ENCODE results near the gene PRKACA.

PRKACA gene

DNA sequence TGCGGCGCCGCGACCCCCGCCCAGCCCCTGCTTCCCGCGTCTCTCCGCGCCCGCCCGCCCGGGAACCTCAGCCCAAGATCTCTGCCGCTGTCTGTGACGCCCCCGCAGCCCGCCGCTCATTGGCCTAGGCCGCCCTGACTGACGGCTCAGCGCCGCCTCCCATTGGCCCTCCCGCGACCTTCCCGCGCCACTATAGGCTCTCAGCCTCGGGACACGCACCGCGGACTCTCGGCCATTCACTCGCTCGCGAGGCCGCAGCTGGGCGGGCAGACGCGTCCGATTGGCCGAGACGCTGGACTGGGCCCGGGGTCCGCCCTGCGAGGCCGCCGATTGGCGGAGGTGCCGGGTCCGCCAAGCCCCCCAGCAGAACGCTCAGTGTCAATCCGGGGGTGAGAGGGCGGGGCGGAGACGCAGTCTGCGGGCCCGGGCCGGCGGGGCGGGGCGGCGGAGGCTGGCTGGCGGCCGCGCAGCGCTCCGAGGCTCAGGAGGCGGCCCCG is at the start of gene PRKACA:
Gene PRKACA (minus strand): TSS at position 95 of the 497 bp plus-strand sequence. CDS start 215 bp downstream, outside the sequence.
- peak; percentile 97 to 98 for DNase-seq (ENCODE audit: low read depth in 2 of 2)

DNA sequence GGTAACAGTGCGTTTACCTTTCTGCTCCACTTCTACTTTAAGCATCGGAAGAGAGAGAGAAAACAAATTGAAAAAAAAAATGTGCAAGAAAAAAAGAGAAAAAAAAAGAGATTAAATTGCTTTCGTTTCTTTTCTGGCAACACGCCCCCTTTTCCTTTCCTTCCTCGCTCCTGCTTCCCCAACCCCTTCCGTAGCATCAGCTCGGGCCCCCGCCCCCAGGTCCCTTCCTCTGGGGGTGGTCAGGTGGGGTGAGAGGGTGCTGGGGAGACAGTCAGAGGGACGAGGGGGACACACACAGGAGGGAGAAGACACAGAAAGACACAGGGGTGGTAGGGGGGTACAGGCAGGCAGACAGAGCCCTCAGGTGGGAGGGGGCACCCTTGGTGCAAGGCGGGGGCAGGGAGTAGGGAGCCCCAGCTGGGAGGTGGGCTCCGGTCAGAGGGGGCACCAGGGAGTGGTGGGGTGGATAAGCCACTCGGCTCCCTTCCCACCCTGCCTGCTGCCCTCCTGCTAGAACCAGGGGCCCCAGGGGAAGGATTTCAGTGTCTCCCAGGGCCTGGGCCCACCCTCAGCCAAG is 49.5 kb upstream of the PRKACA start:
- DNase-seq (ENCODE audit: low read depth in 2 of 2) = no peak

DNA sequence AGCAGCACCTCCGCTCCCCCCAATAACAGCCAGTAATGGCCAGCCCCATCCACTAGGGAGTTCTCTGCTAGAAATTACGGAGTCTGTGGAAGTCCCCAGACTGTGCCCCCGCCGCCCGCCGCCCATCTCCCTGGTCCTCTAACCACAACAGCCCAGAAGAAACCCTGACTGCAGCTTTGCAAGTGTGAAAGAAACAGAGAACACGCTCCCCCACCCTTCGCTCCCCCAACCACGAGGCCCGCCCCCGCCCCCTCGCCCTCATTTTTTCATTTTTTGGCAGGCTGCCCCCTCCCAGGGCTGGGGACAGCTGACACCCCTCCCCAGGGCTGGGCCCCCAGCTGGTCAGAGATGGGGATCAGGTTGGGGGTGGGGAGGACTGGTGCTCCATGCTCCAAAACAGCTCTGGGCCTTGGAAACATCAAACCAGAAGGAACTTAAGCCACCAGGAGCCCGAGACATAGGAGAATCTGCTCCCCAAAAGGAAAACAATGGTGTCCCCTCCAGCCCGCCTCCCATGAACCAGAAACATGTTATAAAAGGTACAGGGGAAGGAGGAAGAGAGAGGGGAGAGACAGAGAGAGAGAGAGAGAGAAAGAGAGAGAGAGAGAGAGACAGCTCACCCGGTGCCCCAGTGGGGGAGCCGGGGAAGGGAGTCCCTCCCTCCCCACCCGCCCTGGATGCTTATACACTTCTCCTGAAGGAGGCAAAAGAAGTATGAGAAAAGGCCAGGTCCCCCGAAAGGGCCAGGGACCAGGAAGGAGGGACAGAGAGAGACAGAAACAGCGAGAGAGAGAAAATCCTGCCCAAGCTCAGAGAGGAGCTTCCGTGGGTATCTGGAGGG is 48.6 kb upstream of the PRKACA start:
- no peak for DNase-seq (ENCODE audit: low read depth in 2 of 2)

DNA sequence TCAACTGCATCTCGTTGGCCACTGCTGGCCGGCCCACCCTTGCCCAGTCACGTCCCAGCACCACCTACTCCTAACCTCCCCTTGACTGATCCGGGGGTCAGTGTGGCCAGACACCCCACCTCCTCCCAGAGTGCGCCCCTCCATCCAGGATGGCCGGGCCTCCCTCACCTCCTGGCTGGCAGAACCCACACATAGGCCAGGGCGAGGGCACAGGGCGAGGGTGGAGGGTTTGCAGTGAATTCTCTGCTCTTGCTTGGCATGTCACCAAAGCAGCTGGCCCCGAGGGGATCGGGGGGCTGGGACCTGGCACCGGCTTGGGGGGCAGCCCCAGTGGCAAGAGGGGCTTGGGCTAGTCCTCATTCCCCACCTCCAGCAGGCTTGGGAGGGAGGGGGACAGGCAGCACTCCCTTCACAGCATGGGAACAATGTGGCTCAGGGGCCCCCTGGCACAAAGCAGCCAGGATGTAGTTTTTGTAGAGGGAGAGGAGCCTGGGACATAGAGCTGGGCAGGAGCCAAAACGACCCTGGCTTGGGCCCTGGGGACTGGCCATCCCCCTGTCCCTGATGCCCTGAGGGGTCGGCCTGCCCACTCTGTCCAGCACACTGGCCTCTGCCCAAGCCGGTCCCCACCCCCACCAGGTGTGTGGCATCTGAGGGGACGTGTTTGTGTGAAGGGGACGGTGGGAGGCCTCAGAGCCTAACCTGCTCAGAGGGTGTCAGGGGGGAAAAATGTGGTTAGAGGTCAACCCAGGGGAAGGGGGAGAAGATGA is 47.3 kb upstream of the PRKACA start:
- DNase-seq (ENCODE audit: low read depth in 2 of 2) = no peak

DNA sequence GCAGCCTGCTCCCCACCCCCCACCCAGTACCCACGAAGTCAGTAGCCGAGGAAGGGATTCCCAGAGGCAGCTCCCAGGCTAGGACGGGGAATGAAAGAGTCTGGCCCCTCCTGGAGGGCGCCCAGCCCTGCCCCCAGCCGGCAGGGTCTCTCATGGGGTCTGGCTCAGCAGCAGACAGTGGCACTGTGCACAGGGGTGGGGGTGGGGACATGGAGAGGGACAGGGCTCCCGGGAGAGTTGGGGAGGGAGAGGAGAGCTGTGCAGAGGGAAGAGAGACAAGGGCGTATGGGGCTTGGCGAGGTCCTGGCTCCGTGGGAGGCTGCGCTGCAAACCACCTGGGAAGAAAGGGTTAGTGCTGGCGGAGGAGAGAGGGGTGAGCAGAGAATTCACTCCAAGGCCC is 46.5 kb upstream of the PRKACA start:
- no peak for DNase-seq (ENCODE audit: low read depth in 2 of 2)

DNA sequence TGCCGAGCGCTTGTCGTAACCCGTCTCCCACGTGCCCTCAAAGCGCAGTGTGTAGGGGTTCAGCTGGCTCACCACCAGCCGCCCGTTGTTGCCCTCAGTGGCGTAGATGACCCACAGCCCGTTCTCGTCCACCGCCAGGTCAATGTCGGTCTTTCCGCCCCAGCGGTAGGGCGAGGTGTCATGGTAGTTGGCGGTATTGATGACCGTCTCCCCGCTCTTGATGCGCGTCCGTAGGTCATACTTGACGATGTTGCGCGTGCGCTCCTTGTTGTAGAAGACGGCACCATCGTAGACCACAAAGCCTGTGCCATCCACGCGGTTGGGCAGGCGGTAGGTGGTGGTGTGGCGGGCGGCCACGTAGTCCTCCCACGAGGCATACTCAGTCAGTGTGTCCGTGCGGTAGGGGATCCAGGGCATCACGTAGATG is 45.3 kb upstream of the PRKACA start:
- no peak for DNase-seq (ENCODE audit: low read depth in 2 of 2)

DNA sequence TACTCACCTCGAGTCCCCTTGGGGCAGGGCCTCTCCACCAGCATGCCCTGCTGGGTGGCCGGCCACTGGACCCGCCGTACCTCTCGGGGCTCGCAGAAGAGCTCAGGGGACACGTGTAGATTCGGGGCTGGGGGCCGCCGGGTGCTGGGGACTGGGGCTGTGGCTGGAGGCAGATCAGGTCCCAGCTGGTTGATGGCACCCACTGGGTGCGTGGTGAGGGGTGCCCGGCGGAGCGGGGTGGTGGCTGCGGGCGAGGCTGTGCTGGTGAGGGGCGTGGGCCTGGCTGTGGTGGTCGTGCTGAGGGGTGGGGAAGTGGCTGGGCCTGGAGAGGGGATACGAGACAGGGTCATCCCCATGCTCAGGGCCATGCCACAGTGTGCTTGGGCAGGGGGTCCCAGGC is 43.7 kb upstream of the PRKACA start:
- no peak for DNase-seq (ENCODE audit: low read depth in 2 of 2)

DNA sequence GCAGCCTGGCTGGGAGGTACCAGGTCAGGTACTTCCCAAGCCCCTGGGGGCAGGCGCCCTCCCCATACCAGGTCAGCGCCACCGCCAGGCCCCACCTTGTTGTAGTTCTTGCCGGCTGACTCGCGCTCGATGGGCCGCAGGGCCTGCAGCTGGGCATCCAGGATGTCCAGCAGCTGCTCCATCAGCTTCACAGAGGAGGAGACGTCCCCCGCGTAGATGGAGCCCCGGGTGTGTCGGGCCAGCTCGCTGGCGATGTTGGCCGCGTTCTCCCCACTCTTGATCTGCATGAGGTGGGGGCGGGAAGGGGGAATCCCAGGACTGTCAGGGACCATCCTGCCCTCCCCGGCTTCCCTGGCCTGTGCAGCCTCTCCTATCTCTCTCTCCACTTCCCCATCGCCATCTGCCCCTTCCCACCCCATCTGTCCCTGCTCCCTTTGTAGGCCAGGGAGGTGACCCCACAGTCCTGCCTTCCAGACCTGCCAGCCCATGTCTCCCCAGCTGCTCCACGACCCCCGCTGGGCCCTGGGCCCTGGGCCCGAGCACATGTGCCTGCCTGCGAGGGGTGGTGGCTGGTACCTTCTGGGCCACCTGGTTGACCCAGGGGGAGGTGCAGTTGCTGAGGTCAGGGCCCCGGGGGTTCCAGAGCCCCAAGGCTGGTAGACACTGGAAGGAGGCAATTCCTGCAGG is 42.6 kb upstream of the PRKACA start:
- no peak for DNase-seq (ENCODE audit: low read depth in 2 of 2)

DNA sequence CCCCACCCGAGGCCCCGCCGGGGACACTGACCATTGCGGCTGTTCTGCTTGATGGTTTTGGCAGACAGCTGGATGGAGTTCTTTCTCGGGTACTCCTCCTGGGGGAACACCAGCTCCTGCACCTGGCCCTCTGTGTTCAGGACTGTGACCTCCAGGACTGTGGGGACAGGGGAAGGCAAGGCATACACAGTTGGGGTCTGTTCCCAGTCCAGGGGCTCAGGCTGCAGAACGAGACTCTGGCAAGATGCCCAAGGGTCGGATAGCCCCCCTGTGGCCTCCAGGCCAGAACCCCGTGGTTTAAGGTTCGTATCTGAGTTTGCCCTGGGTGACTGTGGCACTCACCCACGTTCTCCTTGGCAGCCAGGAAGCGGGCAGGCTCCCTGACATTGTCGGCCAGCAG is 41.5 kb upstream of the PRKACA start:
- no peak for DNase-seq (ENCODE audit: low read depth in 2 of 2)

DNA sequence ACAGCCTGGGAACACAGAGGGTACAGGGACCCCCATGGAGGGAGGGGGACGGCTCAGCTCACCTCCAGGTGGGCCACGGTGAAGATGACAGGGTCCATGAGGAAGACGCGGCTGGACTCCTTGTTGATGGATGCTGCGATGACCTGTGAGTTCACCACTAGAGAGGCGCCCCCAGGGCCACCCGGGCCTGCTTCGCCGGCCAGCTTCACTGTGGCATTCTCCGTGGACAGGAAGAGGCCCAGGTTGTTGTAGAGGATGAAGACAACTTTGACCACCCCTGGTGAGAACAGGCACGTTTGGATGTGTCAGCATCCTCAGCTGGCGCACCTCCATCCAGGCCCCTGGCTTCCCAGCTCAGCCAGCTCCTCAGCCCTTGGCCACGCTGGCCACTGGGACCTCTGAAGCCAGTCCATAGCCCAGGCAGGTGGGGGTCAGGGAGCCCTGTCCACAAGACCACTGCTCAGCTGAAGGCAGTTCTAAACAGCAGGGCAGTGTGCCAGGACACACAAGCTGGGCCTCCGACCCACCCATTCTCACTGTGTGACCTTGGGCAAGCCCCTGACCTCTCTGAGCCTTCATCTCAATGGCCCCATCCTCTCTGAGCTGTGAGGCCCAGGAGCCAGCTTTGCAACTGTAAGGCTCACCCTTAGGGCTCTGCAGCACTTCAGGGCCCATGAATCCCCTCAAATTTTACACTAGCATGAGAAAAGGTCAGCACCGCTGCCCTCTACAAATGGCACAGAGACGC is 40.9 kb upstream of the PRKACA start:
- DNase-seq (ENCODE audit: low read depth in 2 of 2) = no peak

DNA sequence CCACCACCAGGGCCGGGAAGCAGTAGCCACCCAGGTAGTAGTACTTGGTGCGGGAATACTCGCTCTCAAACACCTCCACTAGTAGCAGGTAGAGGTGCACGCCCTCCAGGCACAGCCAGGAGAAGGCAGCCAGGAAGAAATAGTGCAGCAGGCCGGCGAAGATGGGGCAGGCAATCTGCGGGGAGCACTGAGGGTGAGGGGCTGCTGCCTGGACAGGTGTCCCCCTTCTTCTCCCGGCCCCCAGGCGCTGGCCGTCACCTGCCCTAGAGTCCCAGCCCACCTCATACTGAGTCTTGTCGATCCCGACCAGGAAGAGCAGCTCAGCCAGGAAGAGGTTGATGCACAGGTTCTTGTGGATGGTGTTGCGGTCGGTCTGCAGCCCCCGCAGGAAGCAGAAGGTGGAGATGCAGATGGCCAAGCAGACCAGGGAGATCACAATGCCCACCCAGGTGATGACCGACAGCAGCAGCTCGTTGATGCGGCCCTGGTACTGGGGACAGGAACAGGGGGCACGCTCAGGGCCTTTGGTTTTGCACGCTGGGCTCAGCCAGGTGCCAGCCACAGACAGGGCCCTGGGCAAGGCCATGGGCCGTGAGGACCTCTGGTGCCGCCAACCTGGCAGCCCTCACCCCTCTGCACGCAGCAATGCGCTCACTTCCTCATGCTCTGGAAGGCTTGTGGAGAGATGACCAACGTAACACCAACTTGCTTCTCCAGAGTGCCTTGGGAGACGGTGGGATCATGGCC is 39.6 kb upstream of the PRKACA start:
- DNase-seq (ENCODE audit: low read depth in 2 of 2) = no peak

DNA sequence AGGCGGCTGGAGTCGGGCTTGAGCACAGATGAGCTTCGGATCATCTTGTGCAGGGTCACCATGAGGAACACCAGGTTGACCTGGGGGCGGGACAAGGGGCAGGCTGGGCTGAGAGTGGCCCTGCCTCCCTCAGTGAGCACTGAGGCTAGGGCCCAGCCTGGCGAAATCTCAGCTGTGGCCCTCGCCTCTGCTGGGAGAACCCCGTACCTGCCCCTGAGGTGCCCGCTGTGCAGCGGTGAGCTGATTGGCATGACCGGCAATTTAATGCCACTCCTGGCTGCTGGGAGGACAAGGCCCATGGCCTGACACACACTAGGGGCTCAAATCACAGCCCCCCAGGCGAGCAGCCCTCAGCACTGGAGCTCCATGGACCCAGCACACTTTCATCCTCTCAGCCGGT is 38.6 kb upstream of the PRKACA start:
- no peak for DNase-seq (ENCODE audit: low read depth in 2 of 2)

DNA sequence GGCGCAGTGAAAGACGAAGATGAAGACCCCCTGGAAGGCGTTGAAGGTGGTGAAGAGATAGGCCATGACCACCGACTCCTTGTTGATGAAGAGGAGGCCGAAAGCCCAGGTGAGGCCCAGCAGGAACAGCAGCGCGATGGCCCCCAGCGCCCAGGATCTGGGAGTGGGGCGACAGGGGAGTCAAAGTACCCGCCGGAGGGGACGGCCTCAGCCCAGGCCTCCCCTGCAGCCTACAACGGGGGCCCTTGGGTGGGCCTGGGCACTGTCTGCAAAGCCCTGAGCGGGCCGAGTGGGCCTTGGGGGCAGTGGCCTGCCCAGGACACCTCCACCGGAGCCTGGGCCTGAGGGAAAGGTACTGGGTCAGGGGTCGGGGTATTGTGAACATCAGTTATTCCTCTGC is 37.8 kb upstream of the PRKACA start:
- no peak for DNase-seq (ENCODE audit: low read depth in 2 of 2)

DNA sequence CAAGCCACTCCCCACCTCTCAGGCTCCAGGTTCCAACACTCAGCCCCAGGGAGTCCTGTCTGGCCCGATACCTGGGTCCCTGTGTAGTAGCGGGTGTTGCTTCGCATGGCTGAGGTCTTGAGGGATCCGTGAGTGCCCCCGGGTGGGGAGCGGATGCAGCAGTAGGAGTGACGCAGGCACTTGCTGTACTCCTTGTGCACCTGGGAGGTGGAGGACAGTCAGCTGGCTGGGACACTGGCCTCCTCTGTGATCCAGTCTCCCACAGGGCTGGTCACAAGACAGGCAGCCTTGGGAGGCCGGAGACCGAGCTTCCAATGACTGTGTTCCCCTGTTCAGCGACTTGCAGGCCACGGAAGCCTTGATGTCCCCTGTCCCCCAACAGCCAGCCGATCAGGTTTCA is 35.2 kb upstream of the PRKACA start:
- DNase-seq (ENCODE audit: low read depth in 2 of 2) = no peak

DNA sequence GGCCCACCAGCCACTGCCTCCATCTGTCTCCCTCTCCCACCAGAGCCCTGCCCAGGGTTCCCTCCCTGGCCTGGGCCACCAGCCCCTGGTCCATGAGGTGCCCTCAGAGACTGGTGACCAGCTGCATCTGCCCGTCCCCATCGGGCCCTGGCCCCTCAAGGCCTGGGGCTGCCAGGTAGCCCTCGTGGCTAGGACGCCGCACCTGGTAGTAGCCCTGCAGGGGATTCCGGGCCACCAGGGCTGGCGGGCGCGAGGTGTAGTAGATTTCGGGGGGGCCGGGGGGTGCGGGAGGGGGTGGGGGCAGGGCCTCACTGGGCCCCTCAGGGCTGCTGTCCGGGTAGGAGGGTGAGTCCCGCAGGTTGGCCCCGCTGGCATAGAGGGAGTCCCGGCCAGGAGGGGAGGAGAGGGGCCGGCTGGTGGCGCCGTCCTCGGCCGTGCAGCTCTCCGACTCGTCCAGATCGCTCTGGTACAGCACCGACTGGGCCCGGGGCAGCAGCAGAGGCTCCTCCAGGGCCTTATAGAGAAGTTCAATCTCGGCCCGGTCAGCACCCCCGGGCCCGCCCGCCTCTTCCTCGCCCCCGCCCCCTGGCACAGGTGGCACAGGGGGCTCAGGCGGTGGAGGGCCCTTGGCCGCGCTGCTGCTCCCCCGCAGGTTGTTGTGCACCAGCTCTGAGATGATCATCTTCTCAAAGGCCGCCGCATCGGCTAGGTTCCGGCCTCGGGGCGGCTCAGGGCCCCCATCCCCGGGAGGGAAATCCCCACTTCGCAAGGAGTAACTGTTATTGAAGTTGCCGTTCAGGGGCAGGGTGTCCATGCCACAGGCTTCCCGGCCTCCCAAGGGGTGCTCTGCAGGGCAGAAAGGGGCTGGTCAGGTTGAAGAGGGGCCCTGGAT is 33.5 kb upstream of the PRKACA start:
- no peak for DNase-seq (ENCODE audit: low read depth in 2 of 2)

DNA sequence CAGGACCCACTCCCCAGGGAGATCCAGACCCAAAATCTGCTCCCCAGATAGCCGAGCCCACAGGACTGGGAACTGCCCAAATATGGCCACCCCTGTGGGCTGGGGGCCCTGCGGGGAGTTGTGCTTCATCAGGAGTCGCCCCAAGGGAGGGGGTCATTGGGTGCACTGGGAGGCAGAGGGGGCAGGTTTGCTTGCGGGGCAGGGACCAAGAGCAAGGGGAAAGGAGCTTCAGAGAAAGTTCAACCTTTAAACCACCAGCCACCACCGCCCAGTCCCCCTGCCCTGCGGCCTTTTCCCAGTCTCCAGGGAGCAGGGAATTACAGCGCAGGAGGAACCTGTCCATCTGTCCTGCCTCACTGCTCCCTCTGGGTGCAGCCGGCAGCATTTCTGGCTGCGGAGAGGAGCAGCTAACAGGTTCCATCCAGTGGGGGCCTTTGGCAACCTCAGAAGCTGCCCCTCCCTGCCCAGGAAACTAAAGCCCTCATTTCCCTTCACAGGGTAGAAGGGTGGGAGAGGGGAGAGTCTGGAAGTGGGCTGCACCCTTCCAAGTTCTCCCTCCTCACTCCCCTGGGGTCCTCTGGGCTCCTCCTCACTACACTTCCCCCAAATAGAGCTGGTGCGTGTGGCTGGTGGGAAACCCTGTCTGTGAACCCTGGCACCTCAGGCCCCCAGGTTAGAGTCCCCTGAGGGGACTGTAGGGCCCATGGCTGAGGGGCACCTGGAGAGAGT is 32.6 kb upstream of the PRKACA start:
- no peak for DNase-seq (ENCODE audit: low read depth in 2 of 2)

DNA sequence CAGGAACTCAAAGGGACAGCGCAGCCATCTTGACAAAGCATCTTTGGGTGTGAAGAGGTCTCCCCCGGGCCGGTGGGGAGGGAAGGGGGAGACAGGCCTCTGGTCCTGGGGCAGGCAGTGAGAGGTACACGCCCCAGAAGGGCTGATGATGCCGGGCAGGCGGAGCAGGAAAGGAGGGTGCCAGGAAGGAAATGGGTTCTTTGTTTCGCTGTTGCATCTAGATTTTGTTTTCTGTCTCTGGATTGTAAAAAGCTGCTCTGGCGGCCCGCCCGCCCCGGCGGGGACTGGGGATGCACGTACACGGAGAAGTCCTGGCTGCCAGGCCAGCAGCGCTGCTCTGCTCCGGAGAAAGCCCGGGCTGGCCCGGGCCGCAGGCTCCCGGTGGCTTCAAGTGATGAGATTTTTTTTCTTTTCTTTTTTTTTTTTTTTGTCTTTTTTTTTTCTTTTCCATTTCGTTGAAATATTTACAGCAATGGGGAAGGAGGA is 32.0 kb upstream of the PRKACA start:
- peak; percentile 21 to 26 for DNase-seq (ENCODE audit: low read depth in 2 of 2)

DNA sequence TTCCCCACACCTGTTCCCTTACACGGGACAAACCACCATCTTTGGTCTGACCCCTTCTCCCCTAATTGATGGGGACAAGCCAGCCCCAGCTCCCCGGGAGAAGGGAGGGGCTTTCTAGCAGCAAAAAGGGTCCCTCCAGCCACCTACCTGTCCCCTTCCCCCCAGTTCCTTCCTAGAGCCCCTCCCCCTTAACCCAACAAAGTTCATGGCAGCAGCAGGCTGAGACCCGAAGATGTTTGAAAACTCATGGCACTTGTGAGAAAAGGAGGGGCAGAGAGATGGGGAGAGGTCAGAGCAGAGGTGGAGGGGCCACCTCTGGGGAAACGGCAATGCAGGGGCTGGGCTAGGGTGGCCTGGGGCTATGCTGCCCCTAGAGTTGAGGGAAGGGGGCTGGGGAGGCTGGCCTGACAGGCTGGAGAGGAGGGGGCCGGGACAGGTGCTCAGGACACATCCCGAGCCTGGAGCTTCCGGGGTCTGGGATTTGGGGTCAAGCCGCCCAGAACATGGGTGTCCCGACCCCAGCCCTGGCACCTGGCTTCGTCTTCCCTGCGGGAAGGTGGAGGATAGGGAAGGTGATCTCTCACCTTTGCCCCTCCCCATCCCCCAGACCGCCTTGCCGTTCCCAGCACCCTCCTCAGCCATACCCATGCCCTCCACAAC is 31.3 kb upstream of the PRKACA start:
- no peak for DNase-seq (ENCODE audit: low read depth in 2 of 2)
